Right lobe of liver (tissue), 6 donors: ENCODE results near the gene LEKR1. TPM values are rescaled to one million over a fixed set of nuclear protein-coding genes. Genes with fewer than 3 reads are reported as not detected.
A peak's percentile ranks its signal among the peaks of the same experiment; 100 is the strongest.
"Not testable (repeated sequence)": the region's sequence is repeated elsewhere in the genome, so short reads cannot be mapped to it uniquely, and the experiment has no call there.

Experiments
- ATAC-seq, 4 donors: fragments of 200-7000 bp; cut with Tn5 transposase; one replicate each; pipeline ENCODE4 v1.9.1; 2020; ENCODE audit warnings: mild to moderate bottlenecking in 4 of 4, moderate library complexity in 4 of 4
- DNase-seq, 3 donors: peaks; one replicate each; pipeline ENCODE4 v3.0.0-alpha.2; 2020
- H3K27ac ChIP-seq, 3 donors: fragments of 200-600 bp; one replicate each; pipeline ENCODE4 v1.8.0; 2022
- H3K27me3 ChIP-seq, 2 donors: fragments of 200-600 bp; one replicate each; pipeline ENCODE4 v1.8.0; 2022
- H3K36me3 ChIP-seq, 4 donors: fragments of 200-600 bp; sonication (generic) in 1 of 4; one replicate each; pipeline versions ENCODE4 v1.5.1 to v1.8.0; 2017 to 2022; ENCODE audit warnings: control low read depth in 1 of 4
- H3K4me1 ChIP-seq, 4 donors: fragments of 200-600 bp; sonication (generic) in 1 of 4; one replicate each; pipeline versions ENCODE4 v1.5.1 to v1.8.0; 2017 to 2022; ENCODE audit warnings: control low read depth in 1 of 4
- H3K4me3 ChIP-seq, 3 donors: fragments of 200-600 bp; one replicate each; pipeline ENCODE4 v1.8.0; 2022
- H3K9me3 ChIP-seq, 4 donors: fragments of 200-600 bp; sonication (generic) in 1 of 4; one replicate each; pipeline versions ENCODE4 v1.5.1 to v1.8.0; 2017 to 2022; ENCODE audit warnings: control low read depth in 1 of 4
- POLR2A ChIP-seq: fragments of 450-650 bp; IDR thresholded peaks from one replicate; pipeline ENCODE4 v1.6.1; 2017; ENCODE audit warnings: antibody characterized with exemption, mild to moderate bottlenecking
- WGBS: methylation state at CpG from one replicate; pipeline ENCODE4 v1.1.6; 2018; ENCODE audit warnings: low coverage, low lambda C conversion rate; ENCODE audit not compliant: insufficient coverage; ENCODE audit errors: missing lambda C conversion rate; 5-methylcytosine and 5-hydroxymethylcytosine counted together
- intact Hi-C, 2 donors: fragments of 100-400 bp; cut with DNase I; formaldehyde crosslinking; loops; one replicate each; pipeline versions ENCODE4 v1.11.2 to v1.14.1; 2022
- total RNA-seq, 6 experiments: library from RNA; depleted of rRNA in 2 of 6; stranded (reverse); fragments of >200 nt in 2 of 6; fragmentation: NEBNext Ultra II Directional in 3 of 6; extraction: Animal tissue kit (Norgen Biotek cat#: 25700) in 3 of 6; gene quantifications; one replicate each; pipeline versions ENCODE4 v1.1.0 to v1.2.4, GENCODE V29; 2016 to 2023
- TF ChIP-seq, protein P1 (sequence below), 4 donors: fragments of 200-600 bp in 3 of 4; fragments of 450-650 bp in 1 of 4; IDR thresholded peaks; one replicate each; pipeline versions ENCODE4 v1.5.1 to v1.8.0; 2016 to 2022; ENCODE audit warnings: antibody characterized with exemption in 4 of 4, mild to moderate bottlenecking in 2 of 4
- donor health status: DM: no; HTN: yes; CAD: no.
- donor health status: DM: no; HTN: no; CAD: no.
- donor health status: DM: no; HTN: no; CAD: no.
- donor health status: DM: no; HTN: yes; CAD: no.
- donor health status: DM: no; HTN: yes; CAD: no.

Gene LEKR1
- total RNA-seq, 6 experiments from 2014 or later, result 0.49 to 1.4 (median 0.74) TPM; not detected in 2

- no peaks in the 10 kb centered on the region for H3K27me3 ChIP-seq
- no peaks in the 10 kb centered on the region for H3K9me3 ChIP-seq
- no peak overlapping the region for H3K4me3 ChIP-seq
- ATAC-seq, result peak in 1 of 4 donors; percentile 43
- no peaks in the 10 kb centered on the region for H3K36me3 ChIP-seq
- WGBS, result 45% methylated on average over 3 of the region's 3 CpGs
- H3K27ac ChIP-seq, result peak overlapping the region in 1 of 3 donors; percentile 95
- peaks cover 0 to 23% (median 7%) of the 10 kb centered on the region in 4 donors for H3K4me1 ChIP-seq
- intact Hi-C loops, result loop anchor here in 1 of 2 donors (10.0 kb wide), 1 partner anchor 266 kb away; no protein-coding TSS in a partner anchor
- DNase-seq, result no peak
- TF ChIP-seq, protein P1, sequence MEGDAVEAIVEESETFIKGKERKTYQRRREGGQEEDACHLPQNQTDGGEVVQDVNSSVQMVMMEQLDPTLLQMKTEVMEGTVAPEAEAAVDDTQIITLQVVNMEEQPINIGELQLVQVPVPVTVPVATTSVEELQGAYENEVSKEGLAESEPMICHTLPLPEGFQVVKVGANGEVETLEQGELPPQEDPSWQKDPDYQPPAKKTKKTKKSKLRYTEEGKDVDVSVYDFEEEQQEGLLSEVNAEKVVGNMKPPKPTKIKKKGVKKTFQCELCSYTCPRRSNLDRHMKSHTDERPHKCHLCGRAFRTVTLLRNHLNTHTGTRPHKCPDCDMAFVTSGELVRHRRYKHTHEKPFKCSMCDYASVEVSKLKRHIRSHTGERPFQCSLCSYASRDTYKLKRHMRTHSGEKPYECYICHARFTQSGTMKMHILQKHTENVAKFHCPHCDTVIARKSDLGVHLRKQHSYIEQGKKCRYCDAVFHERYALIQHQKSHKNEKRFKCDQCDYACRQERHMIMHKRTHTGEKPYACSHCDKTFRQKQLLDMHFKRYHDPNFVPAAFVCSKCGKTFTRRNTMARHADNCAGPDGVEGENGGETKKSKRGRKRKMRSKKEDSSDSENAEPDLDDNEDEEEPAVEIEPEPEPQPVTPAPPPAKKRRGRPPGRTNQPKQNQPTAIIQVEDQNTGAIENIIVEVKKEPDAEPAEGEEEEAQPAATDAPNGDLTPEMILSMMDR (IDR thresholded peaks at IDR 0.05), result no peak
- no peak for TF ChIP-seq POLR2A
Observed at GRCh38 chr3:156818890-156819289, 7.3 kb upstream of the LEKR1 start.

GRCh38 chr3:156819842-156820691 is 6.1 kb upstream of the LEKR1 start:
- TF ChIP-seq, protein P1 (IDR thresholded peaks at IDR 0.05), result no peak
- no peak for TF ChIP-seq POLR2A
- no peaks in the 10 kb centered on the region for H3K27me3 ChIP-seq
- no peak overlapping the region for H3K4me3 ChIP-seq
- peaks cover 0 to 16% (median 7%) of the 10 kb centered on the region in 4 donors for H3K4me1 ChIP-seq
- no peak for ATAC-seq
- peak in 1 of 3 donors; percentile 21 for DNase-seq
- 46% methylated on average over 5 of the region's 6 CpGs for WGBS
- intact Hi-C loops, result loop anchor here in 1 of 2 donors (10.0 kb wide), 2 partner anchors 265 to 315 kb away; no protein-coding TSS in a partner anchor
- no peaks in the 10 kb centered on the region for H3K36me3 ChIP-seq
- H3K27ac ChIP-seq, result no peak overlapping the region
- H3K9me3 ChIP-seq, result no peaks in the 10 kb centered on the region

DNA sequence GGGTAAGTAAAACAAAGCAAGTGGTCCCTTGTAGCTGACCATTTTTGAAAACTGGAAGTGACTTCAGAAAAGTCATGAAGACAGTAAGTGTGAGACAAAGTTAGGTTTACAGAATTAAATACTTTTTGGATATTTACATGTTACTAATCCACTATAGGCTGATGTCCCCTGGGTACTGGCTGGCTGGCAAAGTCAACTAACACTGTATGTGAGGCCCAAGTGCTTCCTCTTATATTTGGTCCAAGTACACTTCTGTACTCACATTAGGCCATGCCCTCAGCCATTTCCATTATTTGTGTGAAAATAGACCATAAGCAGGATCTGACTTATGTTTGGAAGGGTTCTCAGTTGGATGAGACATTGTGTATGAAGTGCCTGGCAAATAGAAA is 5.5 kb upstream of the LEKR1 start:
- Histone ChIP-seq H3K4me1 (peaks cover 0 to 11% (median 7%) of the 10 kb centered on the region in 4 donors), H3K27ac (no peak overlapping the region), H3K9me3 (no peaks in the 10 kb centered on the region), H3K27me3 (no peaks in the 10 kb centered on the region), H3K4me3 (no peak overlapping the region), H3K36me3 (no peaks in the 10 kb centered on the region)
- ATAC-seq, result no peak
- TF ChIP-seq, protein P1 (IDR thresholded peaks at IDR 0.05), result no peak
- no peak for TF ChIP-seq POLR2A
- no peak for DNase-seq
- intact Hi-C loops, result loop anchor here in 1 of 2 donors (10.0 kb wide), 1 partner anchor 314 kb away; no protein-coding TSS in a partner anchor

DNA sequence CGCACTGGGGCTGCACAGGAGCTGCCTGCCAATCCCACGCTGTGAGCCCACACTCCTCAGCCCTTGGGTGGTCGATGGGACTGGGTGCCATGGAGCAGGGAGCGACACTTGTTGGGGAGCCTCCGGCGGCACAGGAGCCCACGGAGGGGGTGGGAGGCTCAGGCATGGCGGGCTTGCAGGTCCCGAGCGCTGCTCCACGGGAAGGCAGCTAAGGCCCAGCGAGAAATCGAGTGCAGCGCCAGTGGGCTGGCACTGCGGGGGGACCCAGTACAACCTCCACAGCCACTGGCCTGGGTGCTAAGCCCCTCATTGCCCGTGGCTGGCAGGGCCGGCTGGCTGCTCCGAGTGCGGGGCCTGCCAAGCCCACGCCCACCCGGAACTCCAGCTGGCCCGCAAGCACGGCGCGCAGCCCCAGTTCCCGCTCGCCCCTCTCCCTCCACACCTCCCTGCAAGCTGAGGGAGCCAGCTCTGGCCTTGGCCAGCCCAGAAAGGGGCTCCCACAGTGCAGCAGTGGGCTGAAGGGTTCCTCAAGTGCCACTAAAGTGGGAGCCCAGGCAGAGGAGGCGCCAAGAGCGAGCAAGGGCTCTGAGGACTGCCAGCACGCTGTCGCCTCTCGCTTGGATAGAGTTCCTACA is 3.4 kb upstream of the LEKR1 start:
- H3K4me1 ChIP-seq, result peaks cover 0 to 15% (median 9%) of the 10 kb centered on the region in 4 donors
- not testable (repeated sequence) for H3K27ac ChIP-seq, H3K36me3 ChIP-seq, H3K4me3 ChIP-seq, ATAC-seq, DNase-seq, H3K9me3 ChIP-seq, H3K27me3 ChIP-seq
- no CpG with 5 or more reads among the region's 32 CpGs for WGBS
- intact Hi-C loops, result loop anchor here in 1 of 2 donors (10.0 kb wide), 1 partner anchor 312 kb away; no protein-coding TSS in a partner anchor

DNA sequence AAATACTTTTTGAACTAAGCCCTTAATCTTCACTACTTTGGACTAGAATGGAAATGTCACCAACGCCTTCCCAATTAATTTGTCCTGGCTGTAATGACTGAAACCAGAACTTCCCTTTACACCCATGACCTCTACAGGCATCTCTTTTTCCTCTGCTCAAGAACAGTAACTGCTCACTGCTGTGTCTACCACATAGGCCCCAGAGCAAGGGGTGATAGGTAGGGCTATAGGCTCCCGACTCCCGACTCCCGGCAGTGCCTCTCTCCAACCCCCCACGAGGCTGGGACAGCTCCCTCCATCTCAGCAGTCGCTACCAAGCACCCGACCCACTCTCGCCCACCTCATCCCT is 384 bp upstream of the LEKR1 start:
- DNase-seq, result no peak
- Histone ChIP-seq H3K9me3 (no peaks in the 10 kb centered on the region), H3K36me3 (no peaks in the 10 kb centered on the region), H3K27me3 (no peaks in the 10 kb centered on the region), H3K4me3 (peak overlapping the region; percentile 63 to 78 (median 67)), H3K27ac (peak overlapping the region; percentile 95 to 97 (median 95)), H3K4me1 (peaks cover 0 to 9% (median 3%) of the 10 kb centered on the region in 4 donors)
- intact Hi-C loops, result loop anchor here in 1 of 2 donors (10.0 kb wide), 1 partner anchor 309 kb away; no protein-coding TSS in a partner anchor
- 5% methylated on average over 5 of the region's 8 CpGs for WGBS
- TF ChIP-seq POLR2A, result no peak
- TF ChIP-seq, protein P1 (IDR thresholded peaks at IDR 0.05), result no peak
- peak in 3 of 4 donors; percentile 64 to 76 (median 71) for ATAC-seq
